SU-DHL-6 (cell line): Measurements from ENCODE around the gene GGT6.

ENCODE experiments used
- H2AFZ ChIP-seq: fragments of 200-600 bp; sonication (generic); 2 replicates; pipeline ENCODE4 v1.6.1; 2014; ENCODE audit warnings: low read depth, mild to moderate bottlenecking, moderate library complexity, mixed read lengths, antibody characterized with exemption, low read length; ENCODE audit not compliant: severe bottlenecking
- H3F3A ChIP-seq: fragments of 200-600 bp; shearing (Covaris generic); 2 replicates; pipeline ENCODE4 v1.6.0; 2016; ENCODE audit warnings: antibody characterized with exemption, mild to moderate bottlenecking; ENCODE audit not compliant: insufficient read depth
- H3K27ac ChIP-seq: fragments of 200-600 bp; sonication (generic); 2 replicates; pipeline ENCODE4 v1.5.1; 2016; ENCODE audit warnings: low read depth, mild to moderate bottlenecking, low read length, moderate library complexity, mixed read lengths
- H3K27me3 ChIP-seq: fragments of 200-600 bp; sonication (generic), shearing (Covaris generic); 2 replicates; pipeline ENCODE4 v1.6.0; 2014; ENCODE audit warnings: mild to moderate bottlenecking, low read length
- H3K36me3 ChIP-seq: fragments of 200-600 bp; sonication (generic); 2 replicates; pipeline ENCODE4 v1.6.1; 2014; ENCODE audit warnings: mild to moderate bottlenecking, low read length, mixed read lengths
- H3K4me2 ChIP-seq: fragments of 300-600, 200-600 bp; shearing (Covaris generic), sonication (generic); 2 replicates; pipeline ENCODE4 v1.6.0; 2014; ENCODE audit warnings: low read length, low read depth, mild to moderate bottlenecking; ENCODE audit not compliant: poor library complexity, severe bottlenecking
- H3K4me3 ChIP-seq: fragments of 200-600 bp; sonication (generic); 2 replicates; pipeline ENCODE4 v1.5.1; 2014; ENCODE audit warnings: antibody characterized with exemption, low read length, mild to moderate bottlenecking, mixed read lengths; ENCODE audit not compliant: insufficient read depth, poor library complexity, severe bottlenecking
- H3K79me2 ChIP-seq: fragments of 200-600 bp; sonication (generic); 2 replicates; pipeline ENCODE4 v1.6.1; 2014; ENCODE audit warnings: mild to moderate bottlenecking, low read length, moderate library complexity; ENCODE audit not compliant: insufficient read depth
- H3K9ac ChIP-seq: fragments of 200-600 bp; sonication (generic); 2 replicates; pipeline ENCODE4 v1.7.0; 2014; ENCODE audit warnings: mild to moderate bottlenecking, low read length
- H3K9me2 ChIP-seq: fragments of 200-600 bp; sonication (generic); replicated peaks from 2 replicates; pipeline ENCODE4 v1.6.1; 2014; ENCODE audit warnings: low read length; ENCODE audit not compliant: insufficient read depth
- H3K9me3 ChIP-seq: fragments of 200-600 bp; sonication (generic); 2 replicates; pipeline ENCODE4 v1.6.1; 2014; ENCODE audit warnings: low read length, mixed read lengths; ENCODE audit not compliant: insufficient read depth
- H4K20me1 ChIP-seq: fragments of 200-600 bp; sonication (generic); 2 replicates; pipeline ENCODE4 v1.6.1; 2014; ENCODE audit warnings: low read depth, mild to moderate bottlenecking, antibody characterized with exemption, low read length, moderate library complexity, mixed read lengths
- EZH2phosphoT487 ChIP-seq: fragments of 200-600 bp; sonication (generic), shearing (Covaris generic); conservative IDR thresholded peaks from 2 replicates; pipeline ENCODE4 v1.6.1; 2018; ENCODE audit warnings: mild to moderate bottlenecking, antibody characterized with exemption, low read length, moderate library complexity, mixed read lengths
- TF ChIP-seq, protein P1 (sequence below): fragments of 200-600 bp; sonication (generic); IDR thresholded peaks from one replicate; pipeline ENCODE4 v1.5.1; 2017; ENCODE audit warnings: antibody characterized with exemption, mild to moderate bottlenecking, low read length, moderate library complexity; ENCODE audit not compliant: insufficient read depth, poor library complexity, severe bottlenecking

GGT6 gene

DNA sequence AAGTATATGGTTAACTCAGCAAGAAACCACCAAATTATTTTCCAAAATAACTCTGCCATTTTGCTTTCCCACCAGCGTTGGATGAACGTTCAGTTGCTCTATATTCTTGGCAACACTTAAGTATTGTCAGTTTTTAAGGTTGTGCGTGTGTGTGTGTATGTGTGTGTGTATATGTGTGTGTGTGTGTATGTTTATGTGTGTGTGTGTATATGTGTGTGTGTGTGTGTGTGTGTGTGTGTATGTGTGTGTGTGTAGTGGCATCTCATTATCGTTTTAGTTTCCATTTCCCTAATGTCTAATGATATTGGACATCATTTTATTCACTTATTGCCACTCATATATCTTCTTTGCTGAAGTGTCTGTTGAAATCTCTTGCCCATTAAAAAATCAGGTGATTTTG, 12.7 kb upstream of the GGT6 start:
- H3K9me2 ChIP-seq: no peaks in the 10 kb centered on the region
- no peaks in the 10 kb centered on the region for H3K27me3 ChIP-seq
- H3K4me3 ChIP-seq: no peak overlapping the region
- H3K9ac ChIP-seq: no peak overlapping the region
- H3K4me2 ChIP-seq: no peak overlapping the region
- no peak overlapping the region for H2AFZ ChIP-seq
- no peaks in the 10 kb centered on the region for H3K36me3 ChIP-seq
- H3F3A ChIP-seq: no peaks in the 10 kb centered on the region
- H3K79me2 ChIP-seq: no peaks in the 10 kb centered on the region
- no peak overlapping the region for H3K27ac ChIP-seq
- TF ChIP-seq EZH2phosphoT487: no peak
- TF ChIP-seq, protein P1, sequence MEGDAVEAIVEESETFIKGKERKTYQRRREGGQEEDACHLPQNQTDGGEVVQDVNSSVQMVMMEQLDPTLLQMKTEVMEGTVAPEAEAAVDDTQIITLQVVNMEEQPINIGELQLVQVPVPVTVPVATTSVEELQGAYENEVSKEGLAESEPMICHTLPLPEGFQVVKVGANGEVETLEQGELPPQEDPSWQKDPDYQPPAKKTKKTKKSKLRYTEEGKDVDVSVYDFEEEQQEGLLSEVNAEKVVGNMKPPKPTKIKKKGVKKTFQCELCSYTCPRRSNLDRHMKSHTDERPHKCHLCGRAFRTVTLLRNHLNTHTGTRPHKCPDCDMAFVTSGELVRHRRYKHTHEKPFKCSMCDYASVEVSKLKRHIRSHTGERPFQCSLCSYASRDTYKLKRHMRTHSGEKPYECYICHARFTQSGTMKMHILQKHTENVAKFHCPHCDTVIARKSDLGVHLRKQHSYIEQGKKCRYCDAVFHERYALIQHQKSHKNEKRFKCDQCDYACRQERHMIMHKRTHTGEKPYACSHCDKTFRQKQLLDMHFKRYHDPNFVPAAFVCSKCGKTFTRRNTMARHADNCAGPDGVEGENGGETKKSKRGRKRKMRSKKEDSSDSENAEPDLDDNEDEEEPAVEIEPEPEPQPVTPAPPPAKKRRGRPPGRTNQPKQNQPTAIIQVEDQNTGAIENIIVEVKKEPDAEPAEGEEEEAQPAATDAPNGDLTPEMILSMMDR: no peak
- no peaks in the 10 kb centered on the region for H3K9me3 ChIP-seq
- H4K20me1 ChIP-seq: no peaks in the 10 kb centered on the region

DNA sequence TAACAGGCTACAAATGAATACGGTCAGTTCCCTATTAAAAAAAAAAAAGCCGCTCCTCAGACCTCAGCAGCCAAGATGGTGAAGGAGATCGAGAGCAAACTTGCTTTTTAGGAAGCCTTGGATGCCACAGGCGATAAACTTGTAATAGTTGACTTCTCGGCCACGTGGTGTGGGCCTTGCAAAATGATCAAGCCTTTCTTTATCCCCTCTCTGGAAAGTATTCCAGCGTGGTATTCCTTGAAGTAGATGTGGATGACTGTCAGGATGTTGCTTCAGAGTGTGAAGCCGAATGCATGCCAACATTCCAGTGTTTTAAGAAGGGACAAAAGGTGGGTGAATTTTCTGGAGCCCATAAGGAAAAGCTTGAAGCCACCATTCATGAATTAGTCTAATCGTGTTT, 11.8 kb upstream of the GGT6 start:
- Histone ChIP-seq H3K27ac (no peak overlapping the region), H3K4me2 (no peak overlapping the region), H3K9me3 (no peaks in the 10 kb centered on the region), H3K9me2 (no peaks in the 10 kb centered on the region), H3K9ac (no peak overlapping the region), H3K79me2 (no peaks in the 10 kb centered on the region), H2AFZ (no peak overlapping the region), H3K36me3 (no peaks in the 10 kb centered on the region), H3K4me3 (no peak overlapping the region), H3K27me3 (no peaks in the 10 kb centered on the region), H4K20me1 (no peaks in the 10 kb centered on the region), H3F3A (no peaks in the 10 kb centered on the region)
- no peak for TF ChIP-seq EZH2phosphoT487
- TF ChIP-seq, protein P1: no peak

DNA sequence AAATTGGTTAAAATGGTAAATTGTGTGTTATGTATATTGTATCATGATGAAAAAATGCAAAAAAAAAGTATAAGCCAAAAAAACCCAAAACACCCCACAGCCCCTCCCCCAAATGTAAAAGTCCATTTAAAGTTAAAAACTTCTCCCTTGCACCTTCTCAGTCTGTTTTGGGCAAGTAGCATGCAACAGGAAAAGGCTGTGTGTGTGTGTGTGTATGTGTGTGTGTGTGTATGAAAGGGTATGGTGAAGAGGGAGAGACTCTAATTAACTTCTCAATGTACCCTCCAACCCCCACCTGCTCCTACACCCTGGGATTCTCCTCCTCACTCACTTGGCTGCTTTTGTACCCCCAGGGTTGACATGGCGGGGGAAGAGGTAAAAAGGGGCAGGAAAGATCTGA, 9.2 kb upstream of the GGT6 start:
- Histone ChIP-seq H4K20me1 (no peaks in the 10 kb centered on the region), H3F3A (no peaks in the 10 kb centered on the region), H3K79me2 (no peaks in the 10 kb centered on the region), H3K9me3 (no peaks in the 10 kb centered on the region), H3K4me2 (no peak overlapping the region), H3K9ac (no peak overlapping the region), H3K27me3 (no peaks in the 10 kb centered on the region), H3K36me3 (no peaks in the 10 kb centered on the region), H3K27ac (no peak overlapping the region), H2AFZ (no peak overlapping the region), H3K4me3 (no peak overlapping the region), H3K9me2 (no peaks in the 10 kb centered on the region)
- TF ChIP-seq, protein P1: no peak
- TF ChIP-seq EZH2phosphoT487: no peak
